ENCODE results near the gene P2RX6. TPM values are rescaled to one million over a fixed set of nuclear protein-coding genes. Genes with fewer than 3 reads are reported as not detected.

P2RX6 gene
- total RNA-seq, 1 donor from 2014 or later, result not detected

- TF ChIP-seq CTCF (conservative IDR thresholded peaks at IDR 0.05; ENCODE audit: low read depth, low read length), result no peak
- no peak for DNase-seq (ENCODE audit: low read depth)
- no peak overlapping the region for H3K4me3 ChIP-seq (ENCODE audit: low read depth, low read length)
Observed at GRCh38 chr22:21026783-21027692, 12.1 kb downstream of the P2RX6 start.

- no peak for TF ChIP-seq CTCF (conservative IDR thresholded peaks at IDR 0.05; ENCODE audit: low read depth, low read length)
- no peak for DNase-seq (ENCODE audit: low read depth)
- H3K4me3 ChIP-seq (ENCODE audit: low read depth, low read length), result no peak overlapping the region
Observed at GRCh38 chr22:21028277-21029251, 13.6 kb downstream of the P2RX6 start.

- TF ChIP-seq CTCF (conservative IDR thresholded peaks at IDR 0.05; ENCODE audit: low read depth, low read length), result no peak
- no peak overlapping the region for H3K4me3 ChIP-seq (ENCODE audit: low read depth, low read length)
- DNase-seq (ENCODE audit: low read depth), result no peak
Observed at GRCh38 chr22:21029486-21030025, 14.6 kb downstream of the P2RX6 start.

- no peak overlapping the region for H3K4me3 ChIP-seq (ENCODE audit: low read depth, low read length)
- TF ChIP-seq CTCF (conservative IDR thresholded peaks at IDR 0.05; ENCODE audit: low read depth, low read length), result no peak
- no peak for DNase-seq (ENCODE audit: low read depth)
Observed at GRCh38 chr22:21030032-21030431, 15.1 kb downstream of the P2RX6 start.

- no peak overlapping the region for H3K4me3 ChIP-seq (ENCODE audit: low read depth, low read length)
- TF ChIP-seq CTCF (conservative IDR thresholded peaks at IDR 0.05; ENCODE audit: low read depth, low read length), result no peak
- DNase-seq (ENCODE audit: low read depth), result no peak
Observed at GRCh38 chr22:21030621-21031544, 15.9 kb downstream of the P2RX6 start.

- no peak overlapping the region for H3K4me3 ChIP-seq (ENCODE audit: low read depth, low read length)
- TF ChIP-seq CTCF (conservative IDR thresholded peaks at IDR 0.05; ENCODE audit: low read depth, low read length), result no peak
- no peak for DNase-seq (ENCODE audit: low read depth)
Observed at GRCh38 chr22:21031545-21032036, 16.6 kb downstream of the P2RX6 start.

Measured in epithelial cell of proximal tubule (primary cell).